ENCODE data around the gene LRRC1. TPM values are rescaled to one million over a fixed set of nuclear protein-coding genes. Genes with fewer than 3 reads are reported as not detected.

Gene LRRC1
- total and polyA plus RNA-seq, 3 experiments from 2014 or later = 1.6 to 2.5 (median 2.4) TPM

GRCh38 chr6:53910834-53911233 is 116.0 kb downstream of the LRRC1 start:
- Histone ChIP-seq H3K27ac (ENCODE audit: low read depth, low read length) (no peak overlapping the region), H3K27me3 (ENCODE audit: insufficient read depth, low read length, poor library complexity, severe bottlenecking) (no peaks in the 10 kb centered on the region), H3K36me3 (ENCODE audit: insufficient read depth, low read length) (no peaks in the 10 kb centered on the region), H3K4me1 (ENCODE audit: insufficient read depth, low read length) (no peaks in the 10 kb centered on the region), H3K4me3 (ENCODE audit: low read length) (no peak overlapping the region), H3K9me3 (ENCODE audit: low read length) (no peaks in the 10 kb centered on the region)
- H3K27ac Mint-ChIP-seq = no peak overlapping the region
- no peak overlapping the region for H3K4me3 Mint-ChIP-seq
- no peaks in the 10 kb centered on the region for H3K27me3 Mint-ChIP-seq
- DNase-seq = no peak
- CTCF ChIA-PET = no interaction called here
- POLR2A ChIA-PET = no interaction called here
- no peaks in the 10 kb centered on the region for H3K9me3 Mint-ChIP-seq
- peaks cover 9 to 16% (median 10%) of the 10 kb centered on the region in 3 donors for H3K36me3 Mint-ChIP-seq
- H3K4me1 Mint-ChIP-seq = no peaks in the 10 kb centered on the region

DNA sequence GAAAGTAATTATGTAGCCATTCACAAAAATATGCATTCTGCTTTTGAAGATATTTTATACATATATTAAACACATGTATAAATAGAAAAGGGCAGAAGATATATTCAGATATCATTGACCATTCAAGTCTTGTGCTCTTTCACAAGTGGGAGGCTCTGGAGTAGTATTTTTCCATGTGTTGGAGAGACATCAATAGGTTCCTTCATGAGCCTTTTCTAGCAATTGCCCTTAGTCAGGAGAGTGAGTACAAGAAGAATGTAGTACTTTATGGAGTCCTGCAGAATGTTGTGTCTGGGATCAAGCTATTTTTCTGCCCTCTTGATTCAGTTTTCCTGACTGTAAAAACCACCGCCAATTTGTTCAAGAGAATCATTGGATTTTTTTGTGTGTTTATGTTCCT is 117.9 kb downstream of the LRRC1 start:
- H3K4me3 Mint-ChIP-seq = no peak overlapping the region
- no peaks in the 10 kb centered on the region for H3K9me3 Mint-ChIP-seq
- H3K9me3 ChIP-seq (ENCODE audit: low read length) = no peaks in the 10 kb centered on the region
- no peaks in the 10 kb centered on the region for H3K4me1 ChIP-seq (ENCODE audit: insufficient read depth, low read length)
- H3K27ac Mint-ChIP-seq = no peak overlapping the region
- H3K36me3 ChIP-seq (ENCODE audit: insufficient read depth, low read length) = no peaks in the 10 kb centered on the region
- CTCF ChIA-PET = no interaction called here
- no peaks in the 10 kb centered on the region for H3K27me3 Mint-ChIP-seq
- no peaks in the 10 kb centered on the region for H3K27me3 ChIP-seq (ENCODE audit: insufficient read depth, low read length, poor library complexity, severe bottlenecking)
- no peak for DNase-seq
- no peak overlapping the region for H3K4me3 ChIP-seq (ENCODE audit: low read length)
- H3K4me1 Mint-ChIP-seq = no peaks in the 10 kb centered on the region
- no peak overlapping the region for H3K27ac ChIP-seq (ENCODE audit: low read depth, low read length)
- peaks cover 4 to 15% (median 10%) of the 10 kb centered on the region in 3 donors for H3K36me3 Mint-ChIP-seq
- POLR2A ChIA-PET = no interaction called here

DNA sequence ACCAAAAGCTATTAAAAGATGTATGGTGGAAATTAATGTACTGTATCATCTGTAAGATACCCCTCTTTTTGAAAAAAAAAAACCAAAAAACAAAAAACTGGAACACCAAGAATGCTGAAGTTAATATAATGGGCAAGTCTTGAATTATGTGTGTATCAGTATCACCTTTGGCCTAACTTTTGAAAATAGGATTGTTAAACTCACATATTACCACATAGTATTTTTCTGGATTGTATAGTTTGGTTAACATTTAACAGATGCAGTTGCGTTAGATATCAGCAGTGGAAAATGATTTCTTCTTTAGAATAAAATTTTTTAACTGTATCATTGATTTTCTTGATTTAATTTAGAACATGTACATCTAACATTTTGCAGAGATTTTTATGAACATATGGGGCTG is 118.5 kb downstream of the LRRC1 start:
- DNase-seq = no peak
- Mint-ChIP-seq H3K36me3 (peaks cover 4 to 15% (median 10%) of the 10 kb centered on the region in 3 donors), H3K27me3 (no peaks in the 10 kb centered on the region), H3K9me3 (no peaks in the 10 kb centered on the region), H3K4me1 (no peaks in the 10 kb centered on the region), H3K27ac (no peak overlapping the region), H3K4me3 (no peak overlapping the region)
- Histone ChIP-seq H3K27me3 (ENCODE audit: insufficient read depth, low read length, poor library complexity, severe bottlenecking) (no peaks in the 10 kb centered on the region), H3K9me3 (ENCODE audit: low read length) (no peaks in the 10 kb centered on the region), H3K36me3 (ENCODE audit: insufficient read depth, low read length) (no peaks in the 10 kb centered on the region), H3K4me1 (ENCODE audit: insufficient read depth, low read length) (no peaks in the 10 kb centered on the region), H3K4me3 (ENCODE audit: low read length) (no peak overlapping the region), H3K27ac (ENCODE audit: low read depth, low read length) (no peak overlapping the region)
- CTCF ChIA-PET = no interaction called here
- POLR2A ChIA-PET = no interaction called here

- CTCF ChIA-PET = no interaction called here
- H3K27me3 ChIP-seq (ENCODE audit: insufficient read depth, low read length, poor library complexity, severe bottlenecking) = no peaks in the 10 kb centered on the region
These were observed 120.4 kb downstream of the LRRC1 start for GRCh38 chr6:53915026-53915691.

DNA sequence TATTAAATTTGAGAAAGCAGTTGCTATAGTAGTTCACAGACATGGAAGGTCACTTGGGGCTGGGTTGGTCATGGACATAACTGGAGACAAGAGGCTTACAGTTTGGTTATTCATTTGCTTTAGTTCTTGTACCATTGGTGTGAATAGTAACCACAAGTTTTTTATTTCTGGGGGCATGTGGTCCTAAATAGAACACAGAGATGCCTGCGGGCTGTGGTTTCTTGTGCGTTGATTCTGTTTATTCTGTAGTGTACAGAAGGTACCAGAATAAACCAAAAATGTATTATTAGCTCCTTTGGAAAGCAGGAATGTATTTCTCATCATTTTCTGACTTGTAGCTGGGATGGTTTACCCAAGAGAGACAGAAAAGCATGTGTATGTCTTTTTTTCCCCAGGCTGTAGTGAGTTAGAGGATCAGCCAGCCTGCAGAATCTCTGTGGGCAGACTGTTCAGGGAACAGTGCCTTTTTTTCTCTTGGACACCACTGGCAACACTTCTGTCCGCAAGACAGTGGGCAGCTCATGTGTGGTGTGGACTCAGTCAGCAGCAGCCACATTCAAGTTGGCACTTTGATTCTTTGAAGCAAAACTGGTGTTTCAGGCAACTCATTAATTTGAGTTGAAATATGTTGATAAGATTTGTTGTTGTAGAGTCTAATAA is 122.1 kb downstream of the LRRC1 start:
- no peaks in the 10 kb centered on the region for H3K27me3 Mint-ChIP-seq
- no peak overlapping the region for H3K27ac Mint-ChIP-seq
- H3K4me3 Mint-ChIP-seq = no peak overlapping the region
- ChIA-PET POLR2A (no interaction called here), CTCF (no interaction called here)
- peaks cover 10 to 31% (median 20%) of the 10 kb centered on the region in 3 donors for H3K36me3 Mint-ChIP-seq
- DNase-seq = no peak
- H3K4me3 ChIP-seq (ENCODE audit: low read length) = no peak overlapping the region
- no peaks in the 10 kb centered on the region for H3K9me3 ChIP-seq (ENCODE audit: low read length)
- H3K27me3 ChIP-seq (ENCODE audit: insufficient read depth, low read length, poor library complexity, severe bottlenecking) = no peaks in the 10 kb centered on the region
- H3K4me1 Mint-ChIP-seq = no peaks in the 10 kb centered on the region
- H3K27ac ChIP-seq (ENCODE audit: low read depth, low read length) = no peak overlapping the region
- no peaks in the 10 kb centered on the region for H3K4me1 ChIP-seq (ENCODE audit: insufficient read depth, low read length)
- H3K9me3 Mint-ChIP-seq = no peaks in the 10 kb centered on the region
- no peaks in the 10 kb centered on the region for H3K36me3 ChIP-seq (ENCODE audit: insufficient read depth, low read length)

More at GRCh38 chr6:53915026-53915691, 120.4 kb downstream of the LRRC1 start:
- Mint-ChIP-seq H3K27ac (no peak overlapping the region), H3K4me1 (no peaks in the 10 kb centered on the region), H3K9me3 (no peaks in the 10 kb centered on the region), H3K4me3 (no peak overlapping the region), H3K36me3 (peaks cover 4 to 21% (median 10%) of the 10 kb centered on the region in 3 donors), H3K27me3 (no peaks in the 10 kb centered on the region)
- H3K4me1 ChIP-seq (ENCODE audit: insufficient read depth, low read length) = no peaks in the 10 kb centered on the region
- no peak overlapping the region for H3K4me3 ChIP-seq (ENCODE audit: low read length)
- no peak for DNase-seq
- POLR2A ChIA-PET = no interaction called here
- H3K36me3 ChIP-seq (ENCODE audit: insufficient read depth, low read length) = no peaks in the 10 kb centered on the region
- no peaks in the 10 kb centered on the region for H3K9me3 ChIP-seq (ENCODE audit: low read length)
- H3K27ac ChIP-seq (ENCODE audit: low read depth, low read length) = no peak overlapping the region

GRCh38 chr6:53917464-53917842 is 122.6 kb downstream of the LRRC1 start:
- no peaks in the 10 kb centered on the region for H3K9me3 ChIP-seq (ENCODE audit: low read length)
- no peak for DNase-seq
- no peak overlapping the region for H3K27ac ChIP-seq (ENCODE audit: low read depth, low read length)
- no peak overlapping the region for H3K4me3 ChIP-seq (ENCODE audit: low read length)
- H3K36me3 Mint-ChIP-seq = peaks cover 10 to 31% (median 20%) of the 10 kb centered on the region in 3 donors
- H3K9me3 Mint-ChIP-seq = no peaks in the 10 kb centered on the region
- CTCF ChIA-PET = no interaction called here
- no peaks in the 10 kb centered on the region for H3K36me3 ChIP-seq (ENCODE audit: insufficient read depth, low read length)
- no peak overlapping the region for H3K27ac Mint-ChIP-seq
- no peaks in the 10 kb centered on the region for H3K4me1 Mint-ChIP-seq
- H3K4me3 Mint-ChIP-seq = no peak overlapping the region
- H3K27me3 ChIP-seq (ENCODE audit: insufficient read depth, low read length, poor library complexity, severe bottlenecking) = no peaks in the 10 kb centered on the region
- H3K4me1 ChIP-seq (ENCODE audit: insufficient read depth, low read length) = no peaks in the 10 kb centered on the region
- H3K27me3 Mint-ChIP-seq = no peaks in the 10 kb centered on the region
- POLR2A ChIA-PET = no interaction called here

- no peak overlapping the region for H3K4me3 ChIP-seq (ENCODE audit: low read length)
- Mint-ChIP-seq H3K27ac (peak overlapping the region in 1 of 8 donors; percentile 74), H3K4me1 (no peaks in the 10 kb centered on the region), H3K9me3 (no peaks in the 10 kb centered on the region), H3K4me3 (no peak overlapping the region), H3K27me3 (no peaks in the 10 kb centered on the region), H3K36me3 (peaks cover 14 to 27% (median 18%) of the 10 kb centered on the region in 3 donors)
- no peaks in the 10 kb centered on the region for H3K27me3 ChIP-seq (ENCODE audit: insufficient read depth, low read length, poor library complexity, severe bottlenecking)
- ChIA-PET POLR2A (no interaction called here), CTCF (no interaction called here)
- H3K4me1 ChIP-seq (ENCODE audit: insufficient read depth, low read length) = no peaks in the 10 kb centered on the region
- H3K36me3 ChIP-seq (ENCODE audit: insufficient read depth, low read length) = no peaks in the 10 kb centered on the region
- no peak for DNase-seq
- H3K9me3 ChIP-seq (ENCODE audit: low read length) = no peaks in the 10 kb centered on the region
- H3K27ac ChIP-seq (ENCODE audit: low read depth, low read length) = no peak overlapping the region
These were observed 124.2 kb downstream of the LRRC1 start for GRCh38 chr6:53918854-53919510.

- POLR2A ChIA-PET = no interaction called here
These were observed 125.1 kb downstream of the LRRC1 start for GRCh38 chr6:53919881-53920360.

More at GRCh38 chr6:53919881-53920360, 125.1 kb downstream of the LRRC1 start:
- Histone ChIP-seq H3K27ac (ENCODE audit: low read depth, low read length) (no peak overlapping the region), H3K36me3 (ENCODE audit: insufficient read depth, low read length) (no peaks in the 10 kb centered on the region), H3K4me1 (ENCODE audit: insufficient read depth, low read length) (no peaks in the 10 kb centered on the region), H3K9me3 (ENCODE audit: low read length) (no peaks in the 10 kb centered on the region), H3K27me3 (ENCODE audit: insufficient read depth, low read length, poor library complexity, severe bottlenecking) (no peaks in the 10 kb centered on the region), H3K4me3 (ENCODE audit: low read length) (no peak overlapping the region)
- no peak for DNase-seq
- H3K27me3 Mint-ChIP-seq = no peaks in the 10 kb centered on the region
- peaks cover 12 to 22% (median 14%) of the 10 kb centered on the region in 3 donors for H3K36me3 Mint-ChIP-seq
- CTCF ChIA-PET = no interaction called here
- no peaks in the 10 kb centered on the region for H3K9me3 Mint-ChIP-seq
- H3K27ac Mint-ChIP-seq = no peak overlapping the region
- H3K4me3 Mint-ChIP-seq = no peak overlapping the region
- H3K4me1 Mint-ChIP-seq = no peaks in the 10 kb centered on the region

Measured in CD8-positive, alpha-beta memory T cell (primary cell).